GM12873 (cell line): ENCODE results near the gene KCND3.

Experiments
- CTCF ChIP-seq: IDR thresholded peaks from 2 replicates; pipeline ENCODE4 v1.5.1; 2012; ENCODE audit warnings: low read depth, mild to moderate bottlenecking, moderate library complexity, low read length, control low read depth; ENCODE audit not compliant: insufficient read depth; ENCODE audit errors: missing control alignments

KCND3 gene

GRCh38 chr1:111777301-111777700 is 212.2 kb downstream of the KCND3 start:
- TF ChIP-seq CTCF = no peak

GRCh38 chr1:111776861-111777260 is 212.6 kb downstream of the KCND3 start:
- TF ChIP-seq CTCF = no peak

GRCh38 chr1:111776391-111776790 is 213.1 kb downstream of the KCND3 start:
- TF ChIP-seq CTCF = no peak

- no peak for TF ChIP-seq CTCF
Measured at GRCh38 chr1:111775966-111776365, 213.5 kb downstream of the KCND3 start.

GRCh38 chr1:111770916-111771315 is 218.6 kb downstream of the KCND3 start:
- TF ChIP-seq CTCF = no peak

- TF ChIP-seq CTCF = peak; percentile 70
Measured at GRCh38 chr1:111769517-111770146, 219.8 kb downstream of the KCND3 start.

GRCh38 chr1:111768625-111769024 is 220.8 kb downstream of the KCND3 start:
- TF ChIP-seq CTCF = no peak

- TF ChIP-seq CTCF = no peak
Measured at GRCh38 chr1:111768023-111768422, 221.4 kb downstream of the KCND3 start.
